HepG2 (cell line): ENCODE results near the gene RNF13.

Experiments used
- ATF4 ChIP-seq, 2 experiments: fragments of 450-650 bp in 1 of 2; sonication (generic) in 1 of 2; formaldehyde crosslinking; IDR thresholded peaks; 2 replicates each; pipeline versions ENCODE4 v1.5.0 to v1.8.0; 2020 to 2022; ENCODE audit warnings: mild to moderate bottlenecking in 1 of 2, missing genetic modification reagents in 1 of 2
- CREM ChIP-seq, 2 experiments: sonication (generic) in 1 of 2; formaldehyde crosslinking in 1 of 2; IDR thresholded peaks; 2 replicates each; pipeline versions ENCODE4 v1.4.0 to v1.6.1; 2016 to 2020; ENCODE audit warnings: antibody characterized with exemption in 1 of 2, mild to moderate bottlenecking in 1 of 2, missing genetic modification reagents in 1 of 2
- ETV5 ChIP-seq: IDR thresholded peaks from 2 replicates; pipeline ENCODE4 v1.6.1; 2018; ENCODE audit warnings: missing biosample characterization, missing genetic modification reagents, inconsistent platforms, borderline replicate concordance
- EZH2 ChIP-seq: conservative IDR thresholded peaks from 2 replicates; pipeline ENCODE4 v1.6.1; 2012; ENCODE audit warnings: mild to moderate bottlenecking, low read depth, low read length, moderate library complexity
- GABPA ChIP-seq, 2 experiments: IDR thresholded peaks; 2 replicates each; pipeline ENCODE4 v1.6.1; 2011 to 2016; ENCODE audit warnings: low read depth in 2 of 2, low read length in 1 of 2, missing biosample characterization in 1 of 2, missing genetic modification characterization in 1 of 2
- KAT7 ChIP-seq: IDR thresholded peaks from 2 replicates; pipeline ENCODE4 v1.6.1; 2018; ENCODE audit warnings: borderline replicate concordance, missing compliant biosample characterization
- KAT8 ChIP-seq: IDR thresholded peaks from 2 replicates; pipeline ENCODE4 v1.6.1; 2016; ENCODE audit warnings: missing genetic modification reagents, missing compliant biosample characterization
- POLR2AphosphoS5 ChIP-seq: IDR thresholded peaks from 2 replicates; pipeline ENCODE4 v1.6.1; 2012; ENCODE audit warnings: low read depth, low read length
- ZBTB4 ChIP-seq: sonication (generic); formaldehyde crosslinking; IDR thresholded peaks from 2 replicates; pipeline ENCODE4 v1.4.0; 2020; ENCODE audit warnings: missing genetic modification reagents, mild to moderate bottlenecking, borderline replicate concordance
- ZFX ChIP-seq: sonication (generic); formaldehyde crosslinking; IDR thresholded peaks from 2 replicates; pipeline ENCODE4 v1.4.0; 2020; ENCODE audit warnings: mild to moderate bottlenecking, low read depth, missing genetic modification reagents, moderate library complexity
- ZZZ3 ChIP-seq: sonication (generic); formaldehyde crosslinking; IDR thresholded peaks from 2 replicates; pipeline ENCODE4 v1.4.0; 2020; ENCODE audit warnings: missing genetic modification reagents, mild to moderate bottlenecking, borderline replicate concordance
- TF ChIP-seq, protein P1 (sequence below), 2 experiments: sonication (generic) in 1 of 2; formaldehyde crosslinking in 1 of 2; IDR thresholded peaks; 2 replicates each; pipeline versions ENCODE4 v1.5.1 to v1.6.1; 2011 to 2020; ENCODE audit warnings: borderline replicate concordance in 1 of 2, low read depth in 1 of 2, low read length in 1 of 2, mild to moderate bottlenecking in 1 of 2, missing genetic modification reagents in 1 of 2, moderate library complexity in 1 of 2

DNA sequence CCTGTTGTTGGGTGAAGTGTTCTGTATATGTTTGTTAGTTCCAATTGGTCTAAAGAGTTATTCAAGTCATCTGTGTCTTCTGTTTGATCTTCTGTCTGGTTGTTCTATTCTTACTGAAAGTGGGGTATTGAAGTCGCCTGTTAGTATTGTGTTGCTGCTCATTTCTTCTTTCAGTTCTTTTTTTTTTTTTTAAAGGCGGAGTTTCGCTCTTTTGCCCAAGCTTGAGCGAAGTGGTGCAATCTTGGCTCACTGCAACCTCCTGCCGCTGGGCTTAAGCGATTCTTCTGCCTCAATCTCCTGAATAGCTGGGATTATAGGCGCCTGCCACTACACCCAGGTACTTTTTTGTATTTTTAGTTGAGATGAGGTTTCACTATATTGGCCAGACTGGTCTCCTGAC is 134.2 kb downstream of the RNF13 start:
- no peak for TF ChIP-seq KAT7 (CRISPR knock-in tag)
- TF ChIP-seq POLR2AphosphoS5 = no peak
- TF ChIP-seq ZFX (CRISPR knock-in tag) = no peak
- TF ChIP-seq EZH2 = no peak
- TF ChIP-seq ETV5 = no peak
- TF ChIP-seq, protein P1, sequence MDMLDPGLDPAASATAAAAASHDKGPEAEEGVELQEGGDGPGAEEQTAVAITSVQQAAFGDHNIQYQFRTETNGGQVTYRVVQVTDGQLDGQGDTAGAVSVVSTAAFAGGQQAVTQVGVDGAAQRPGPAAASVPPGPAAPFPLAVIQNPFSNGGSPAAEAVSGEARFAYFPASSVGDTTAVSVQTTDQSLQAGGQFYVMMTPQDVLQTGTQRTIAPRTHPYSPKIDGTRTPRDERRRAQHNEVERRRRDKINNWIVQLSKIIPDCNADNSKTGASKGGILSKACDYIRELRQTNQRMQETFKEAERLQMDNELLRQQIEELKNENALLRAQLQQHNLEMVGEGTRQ (IDR thresholded peaks at IDR 0.05; ENCODE audit: low read depth, low read length) = no peak
- TF ChIP-seq, protein P1 (CRISPR knock-in tag; IDR thresholded peaks at IDR 0.05; ENCODE audit: borderline replicate concordance) = no peak
- TF ChIP-seq ZBTB4 (CRISPR knock-in tag) = no peak
- TF ChIP-seq GABPA (IDR thresholded peaks at IDR 0.05; ENCODE audit: low read depth, low read length) = no peak
- TF ChIP-seq GABPA (CRISPR knock-in tag; IDR thresholded peaks at IDR 0.05; ENCODE audit: low read depth) = no peak
- no peak for TF ChIP-seq ZZZ3 (CRISPR knock-in tag)
- TF ChIP-seq ATF4 (CRISPR knock-in tag; IDR thresholded peaks at IDR 0.05) = no peak
- TF ChIP-seq KAT8 (CRISPR knock-in tag) = no peak
- TF ChIP-seq CREM (IDR thresholded peaks at IDR 0.05) = no peak
- TF ChIP-seq CREM (CRISPR knock-in tag; IDR thresholded peaks at IDR 0.05) = no peak
